Skin of body (tissue), 2 donors: Measurements from ENCODE around the gene SMCHD1. TPM values are rescaled to one million over a fixed set of nuclear protein-coding genes. Genes with fewer than 3 reads are reported as not detected.
"Not testable (repeated sequence)": the region's sequence is repeated elsewhere in the genome, so short reads cannot be mapped to it uniquely, and the experiment has no call there.

Source experiments
- DNase-seq: peaks from one replicate; lab custom pipeline; 2025; lab: John Stamatoyannopoulos, UW
- total RNA-seq: library from RNA; depleted of rRNA; stranded (reverse); fragments of >200 nt; gene quantifications from one replicate; pipeline ENCODE4 v1.2.3, GENCODE V29; 2014

SMCHD1 gene
- total RNA-seq, 1 donor from 2014 or later = 156 TPM

DNA sequence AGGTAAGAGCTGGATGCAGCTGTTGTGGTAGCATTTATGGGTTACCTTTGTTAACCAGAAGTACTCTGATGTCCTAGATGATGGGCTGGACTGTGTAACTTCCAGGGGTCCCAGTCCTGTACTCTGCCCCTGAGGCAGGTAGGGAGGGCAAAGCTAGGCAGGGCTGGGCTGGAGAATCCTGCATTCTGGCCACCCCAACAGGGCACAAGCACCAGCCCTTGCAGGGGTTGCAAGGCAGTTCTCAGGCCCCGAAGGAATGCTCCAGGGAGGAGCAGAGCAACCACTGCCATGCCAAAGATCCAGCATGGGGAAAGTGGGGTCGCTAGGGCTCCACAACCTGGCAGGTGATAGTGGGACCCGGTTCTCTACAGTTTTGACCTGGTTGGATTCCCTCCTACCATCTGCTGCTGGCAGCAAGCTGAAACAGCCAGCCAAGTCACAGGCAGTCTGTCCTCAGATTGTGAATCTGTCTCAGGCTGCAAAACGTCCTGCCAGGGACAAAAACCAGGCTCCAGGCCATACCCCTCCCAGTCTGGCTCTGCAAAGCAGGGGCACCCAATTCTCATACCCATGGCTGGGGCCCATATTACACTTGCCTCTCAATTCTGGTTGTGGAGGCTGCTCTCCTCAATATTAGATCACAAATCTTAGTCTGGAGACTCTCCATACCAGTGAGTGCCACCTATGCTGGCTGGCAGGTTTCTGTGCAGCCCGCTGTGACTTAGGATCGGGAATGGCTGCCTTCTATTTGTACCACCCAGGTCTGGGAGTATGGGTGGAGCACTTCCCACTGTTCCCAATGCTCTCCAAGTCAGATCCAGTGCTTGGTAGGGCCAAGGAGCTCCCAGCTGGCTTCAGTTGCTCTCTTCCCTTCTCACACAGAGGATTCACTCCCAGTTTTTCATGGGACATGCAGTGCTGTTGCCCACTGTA is 61.1 kb downstream of the SMCHD1 start:
- DNase-seq = no peak

DNA sequence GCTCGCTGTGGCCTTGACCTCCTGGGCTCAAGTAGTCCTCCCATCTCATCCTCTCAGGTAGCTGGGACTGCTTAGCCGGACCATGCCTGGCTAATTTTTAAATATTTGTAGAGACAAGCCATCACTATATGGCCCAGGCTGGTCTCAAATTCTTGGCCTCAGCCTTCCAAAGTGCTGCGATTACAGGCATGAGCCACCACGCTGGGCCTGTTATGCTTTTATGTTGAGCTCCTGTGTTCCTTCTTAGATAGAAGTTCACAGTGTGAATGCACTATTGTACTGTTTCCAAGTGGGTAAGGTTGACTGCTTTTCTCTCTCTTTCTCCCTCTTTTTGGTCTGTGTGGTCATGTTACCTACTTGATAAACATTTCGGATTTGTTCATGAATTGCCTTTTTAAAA is 61.9 kb downstream of the SMCHD1 start:
- no peak for DNase-seq

DNA sequence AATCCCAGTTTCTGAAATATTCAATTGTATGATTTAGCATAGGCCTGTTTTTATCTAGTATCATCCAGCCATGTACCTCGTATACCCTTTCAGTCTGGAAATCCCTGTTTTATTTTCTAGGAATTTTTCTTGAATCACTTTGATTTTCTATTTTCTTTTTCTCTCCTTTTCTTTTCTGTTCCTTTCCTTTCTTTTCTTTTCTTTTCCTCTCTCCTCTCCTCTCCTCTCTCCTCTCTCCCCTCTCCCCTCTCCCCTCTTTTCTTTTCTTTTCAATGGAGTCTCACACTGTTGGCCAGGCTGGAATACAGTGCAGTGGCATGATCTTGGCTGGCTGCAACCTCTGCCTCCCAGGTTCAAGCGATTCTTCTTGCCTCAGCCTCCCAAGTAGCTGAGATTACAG is 63.5 kb downstream of the SMCHD1 start:
- DNase-seq = no peak

DNA sequence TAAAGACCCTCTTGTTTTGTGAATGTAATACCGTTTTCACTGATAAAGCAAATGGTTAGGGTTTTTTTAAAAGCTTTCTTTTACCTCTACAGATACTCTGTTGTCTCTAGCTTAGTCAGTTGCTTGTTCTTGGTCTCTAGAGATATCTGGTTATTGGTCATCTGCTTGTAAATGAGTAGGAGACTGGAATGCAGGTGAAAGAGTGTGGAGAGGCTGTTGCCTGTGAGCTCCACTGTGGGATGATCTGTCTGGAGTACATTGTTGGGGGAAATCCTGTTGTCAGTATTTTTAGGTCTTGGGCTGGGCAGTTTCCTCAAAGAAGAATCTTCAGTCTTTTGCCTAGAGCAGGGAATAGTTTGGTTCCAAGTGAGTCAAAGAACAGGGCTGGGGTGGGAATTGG is 67.7 kb downstream of the SMCHD1 start:
- no peak for DNase-seq

DNA sequence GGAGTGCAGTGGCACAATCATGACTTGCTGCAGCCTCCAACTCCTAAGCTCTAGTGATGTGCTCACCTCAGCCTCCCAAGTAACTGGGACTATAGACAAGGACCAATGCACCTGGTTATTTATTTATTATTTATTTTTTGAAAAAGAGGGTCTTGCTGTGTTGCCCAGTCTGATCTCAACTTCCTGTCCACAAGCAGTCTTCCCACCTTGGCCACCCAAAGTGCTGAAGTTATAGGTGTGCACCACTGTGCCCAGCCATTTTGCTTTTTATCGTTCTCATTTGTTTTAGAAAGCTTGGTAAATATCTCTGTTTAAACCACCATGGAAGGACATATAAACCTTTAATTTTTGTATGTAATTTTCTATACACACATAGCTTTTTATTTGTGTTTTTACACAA is 74.2 kb downstream of the SMCHD1 start:
- no peak for DNase-seq

DNA sequence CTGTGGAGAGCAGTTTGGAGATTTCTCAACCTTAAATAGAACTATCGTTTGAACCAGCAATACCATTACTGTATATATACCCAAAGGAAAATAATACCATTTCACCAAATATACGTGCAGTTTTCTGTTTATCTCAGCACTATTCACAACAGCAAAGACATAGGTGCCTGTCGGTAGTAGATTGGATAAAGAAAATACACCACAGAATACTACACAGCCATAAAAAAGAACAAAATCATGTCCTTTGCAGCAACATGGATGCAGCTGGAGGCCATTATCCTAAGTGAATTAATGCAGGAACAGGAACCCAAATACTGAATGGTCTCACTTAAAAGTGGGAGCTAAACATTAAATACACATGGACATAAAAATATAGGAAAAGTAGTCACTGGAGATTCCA is 81.3 kb downstream of the SMCHD1 start:
- no peak for DNase-seq

DNA sequence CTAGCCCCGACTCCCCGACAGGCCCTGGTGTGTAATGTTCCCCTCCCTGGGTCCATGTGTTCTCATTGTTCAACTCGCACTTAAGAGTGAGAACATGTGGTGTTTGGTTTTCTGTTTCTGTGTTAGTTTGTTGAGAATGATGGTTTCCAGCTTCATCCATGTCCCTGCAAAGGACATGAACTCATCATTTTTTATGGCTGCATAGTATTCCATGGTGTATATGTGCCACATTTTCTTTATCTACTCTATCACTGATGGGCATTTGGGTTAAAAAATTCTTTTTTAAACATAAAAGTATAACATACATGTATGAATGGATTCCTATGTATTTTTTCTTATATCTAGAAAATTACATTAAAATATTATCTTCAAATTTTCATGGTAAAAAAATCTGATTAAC is 84.6 kb downstream of the SMCHD1 start:
- DNase-seq = not testable (repeated sequence)

DNA sequence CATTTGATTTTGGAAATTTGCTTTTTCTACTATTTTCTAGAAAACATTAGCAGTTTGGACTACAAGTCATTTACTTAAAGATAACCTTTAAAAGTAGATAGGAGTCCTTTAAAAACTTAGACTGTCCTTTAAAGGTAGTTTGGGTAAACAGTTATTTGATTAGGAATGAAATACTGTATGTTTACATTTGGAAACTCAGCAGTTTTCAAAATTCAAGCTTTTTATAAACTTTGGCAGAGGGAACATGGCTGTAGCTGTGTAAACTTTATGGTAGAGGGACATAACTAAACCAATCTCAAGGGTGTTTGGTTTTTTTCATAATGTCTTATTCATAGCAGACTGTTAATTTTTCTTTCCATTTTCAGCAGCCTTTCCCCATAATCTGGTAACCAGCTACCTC is 90.7 kb downstream of the SMCHD1 start:
- no peak for DNase-seq

DNA sequence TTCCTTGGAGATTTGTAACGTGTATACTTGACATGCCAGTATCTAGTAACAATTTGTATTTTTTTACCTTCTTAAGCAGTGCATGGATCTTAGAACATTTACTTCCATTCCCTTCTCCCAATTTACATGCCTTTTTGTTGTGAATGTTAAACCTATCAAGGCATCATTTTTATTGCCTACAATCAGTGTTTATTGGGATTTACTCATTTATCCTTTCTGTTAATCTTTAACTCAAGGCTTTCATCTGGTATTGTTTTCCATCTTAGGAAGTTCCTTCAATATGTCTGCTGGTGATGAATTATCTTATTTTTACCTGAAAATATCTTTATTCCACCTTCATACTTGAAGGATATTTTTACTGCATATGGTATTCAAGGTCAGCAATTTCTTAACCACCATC is 102.8 kb downstream of the SMCHD1 start:
- DNase-seq = no peak

DNA sequence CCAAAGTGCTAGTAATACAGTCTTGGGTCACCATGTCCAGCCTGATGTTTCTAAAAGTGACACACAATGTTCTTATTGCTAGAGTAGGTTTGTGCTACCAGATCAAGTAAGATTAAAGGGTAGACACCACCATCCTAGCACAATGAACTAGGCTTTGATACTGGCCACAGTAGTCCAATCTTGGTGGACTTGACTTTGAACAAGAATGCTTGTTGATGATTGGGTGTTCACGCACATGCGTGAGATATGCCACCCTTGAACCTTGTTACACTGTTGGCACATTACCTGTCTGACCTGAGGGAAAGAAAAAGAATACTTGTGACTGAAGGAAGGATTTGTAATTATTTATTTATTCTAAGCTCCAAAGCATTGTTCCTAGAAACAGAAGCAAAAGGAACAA is 119.1 kb downstream of the SMCHD1 start:
- no peak for DNase-seq

DNA sequence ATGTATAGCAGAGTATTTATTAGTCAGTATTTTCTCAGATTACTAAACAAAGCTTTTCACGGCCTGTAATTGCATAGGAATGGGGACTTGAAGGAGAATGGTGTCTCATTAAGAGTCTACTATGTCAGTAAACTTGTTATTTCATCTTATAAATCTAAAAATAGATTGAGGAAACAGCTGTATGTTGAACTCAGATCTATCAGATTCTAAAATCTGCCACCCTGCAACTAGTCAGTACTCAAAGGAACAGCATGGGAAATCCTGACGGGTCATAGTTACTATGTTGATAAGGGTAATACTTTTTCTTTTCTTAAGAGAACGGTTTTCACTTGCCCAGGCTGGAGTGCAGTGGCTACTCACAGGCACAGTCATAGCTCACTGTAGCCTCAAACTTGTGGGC is 121.1 kb downstream of the SMCHD1 start:
- DNase-seq = no peak

DNA sequence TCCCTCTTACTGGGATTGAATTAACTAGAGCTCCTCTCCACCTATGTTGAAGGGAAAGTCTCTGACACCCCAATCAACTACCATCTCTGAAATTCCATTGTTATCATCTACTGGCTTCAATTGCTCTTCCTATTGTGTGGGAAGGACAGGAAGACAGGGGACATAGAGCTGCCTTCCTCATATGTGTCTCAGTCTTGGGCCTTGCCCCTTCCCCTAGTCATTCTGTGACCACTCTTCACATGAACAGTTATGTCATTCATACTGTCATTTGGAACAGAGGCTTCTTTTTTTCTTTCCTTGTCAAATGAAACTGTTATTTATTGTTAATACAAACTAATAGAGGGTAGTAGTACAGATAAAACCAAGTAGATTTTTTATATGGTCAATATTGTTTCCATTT is 121.7 kb downstream of the SMCHD1 start:
- DNase-seq = no peak

DNA sequence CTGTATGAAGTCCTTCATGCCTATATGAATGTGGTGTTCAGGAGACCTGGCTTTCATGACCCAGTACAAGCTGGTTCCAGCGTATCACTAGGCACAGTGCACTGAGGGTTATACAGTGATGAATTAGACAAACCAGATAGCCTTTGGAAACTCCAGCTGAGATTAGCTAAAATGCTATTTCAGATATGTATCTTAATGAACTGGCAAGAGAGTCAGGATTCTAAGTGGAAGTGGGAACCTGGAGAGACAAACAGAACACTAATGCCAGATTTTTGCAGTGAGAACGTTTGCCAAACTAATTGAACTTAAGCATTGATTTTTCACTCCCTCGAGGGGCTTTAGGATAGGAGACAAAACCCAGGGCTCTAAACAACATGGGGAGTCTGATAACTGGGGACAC is 125.2 kb downstream of the SMCHD1 start:
- no peak for DNase-seq

DNA sequence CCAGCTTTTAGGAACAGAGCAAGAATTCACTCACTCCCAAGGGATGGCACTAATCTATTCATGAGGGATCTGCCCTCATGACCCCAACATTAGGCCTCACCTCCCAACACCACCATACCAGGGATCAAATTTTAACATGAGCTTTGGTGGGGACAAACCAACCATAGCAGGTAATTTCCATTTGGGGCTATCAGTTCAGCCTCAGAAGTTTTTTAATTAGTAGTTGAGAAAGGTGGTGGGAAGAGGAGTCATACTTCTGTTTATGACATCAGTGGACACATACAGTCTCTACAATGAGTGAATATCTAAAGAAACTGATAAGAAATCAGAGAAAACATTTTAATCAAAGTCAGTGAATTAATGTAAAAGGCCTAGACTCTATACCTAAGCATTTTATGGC is 131.7 kb downstream of the SMCHD1 start:
- no peak for DNase-seq

DNA sequence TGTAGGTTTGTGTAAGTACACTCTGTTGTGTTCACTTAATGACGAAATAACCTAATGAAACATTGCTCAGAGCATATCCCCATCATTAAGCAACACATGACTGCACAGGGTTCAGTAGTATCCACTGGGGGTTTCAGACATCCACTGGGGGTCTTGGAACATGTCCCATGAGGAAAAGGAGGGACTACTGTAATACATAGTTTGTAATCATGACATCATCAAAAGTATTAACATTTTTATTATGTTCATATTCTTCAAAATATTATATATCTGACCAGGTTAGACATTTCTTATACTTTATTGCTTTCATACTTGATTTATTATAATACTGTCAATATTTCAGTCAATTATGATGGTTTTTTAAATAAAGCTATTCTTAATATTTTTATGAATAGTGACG is 136.9 kb downstream of the SMCHD1 start:
- DNase-seq = no peak

DNA sequence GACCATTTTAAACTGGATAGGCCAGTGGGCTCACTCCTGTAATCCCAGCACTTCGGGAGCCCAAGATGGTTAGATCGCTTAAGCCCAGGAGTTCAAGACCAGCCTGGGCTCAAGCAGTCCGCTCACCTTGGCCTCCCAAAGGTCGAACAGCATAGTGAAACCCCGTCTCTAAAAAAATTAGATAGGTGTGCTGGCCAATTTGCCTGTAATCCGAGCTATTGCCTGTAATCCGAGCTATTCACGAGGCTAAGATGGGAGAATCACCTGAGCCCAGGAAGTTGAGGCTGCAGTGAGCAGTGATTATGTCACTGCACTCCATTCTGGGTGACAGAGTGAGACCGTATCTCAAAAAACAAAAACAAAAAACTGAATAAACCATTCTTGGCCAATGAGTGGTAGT is 138.6 kb downstream of the SMCHD1 start:
- no peak for DNase-seq

DNA sequence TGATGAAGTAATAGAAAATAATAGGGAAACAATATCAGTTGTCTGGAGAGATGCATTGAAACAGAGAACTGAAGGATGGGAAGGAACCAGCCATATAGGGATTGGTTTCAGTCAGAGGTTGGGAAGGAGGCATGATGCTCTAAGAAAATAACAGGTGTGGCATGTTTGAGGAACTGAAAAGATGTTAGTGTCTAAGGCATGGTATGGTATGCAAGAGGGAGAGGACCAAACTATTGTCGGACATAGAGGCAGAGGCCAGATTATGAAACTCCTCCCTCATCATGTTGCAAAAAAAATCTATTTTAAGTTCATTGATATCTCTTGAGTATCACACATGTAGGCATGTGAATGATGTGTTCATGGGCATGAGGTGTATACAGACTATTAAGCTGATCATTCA is 142.4 kb downstream of the SMCHD1 start:
- DNase-seq = no peak

DNA sequence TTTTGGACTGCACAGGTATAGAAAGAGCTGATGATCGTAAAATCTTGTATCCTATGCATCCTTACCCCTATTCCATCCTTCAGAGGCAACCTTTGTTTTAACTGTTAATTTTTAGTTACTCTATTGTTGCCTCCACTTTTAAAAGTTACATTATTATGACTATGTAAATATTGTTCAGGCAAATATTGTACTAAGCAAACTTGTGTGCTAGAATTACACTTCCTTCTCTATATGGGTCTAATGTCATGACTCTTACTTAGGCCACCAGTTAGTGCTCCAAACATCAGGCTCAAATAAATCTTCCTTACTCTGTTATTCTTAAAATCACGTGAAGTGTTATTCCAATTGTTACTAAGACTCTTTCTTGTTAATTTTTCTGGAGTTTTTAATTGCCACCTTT is 143.8 kb downstream of the SMCHD1 start:
- no peak for DNase-seq

DNA sequence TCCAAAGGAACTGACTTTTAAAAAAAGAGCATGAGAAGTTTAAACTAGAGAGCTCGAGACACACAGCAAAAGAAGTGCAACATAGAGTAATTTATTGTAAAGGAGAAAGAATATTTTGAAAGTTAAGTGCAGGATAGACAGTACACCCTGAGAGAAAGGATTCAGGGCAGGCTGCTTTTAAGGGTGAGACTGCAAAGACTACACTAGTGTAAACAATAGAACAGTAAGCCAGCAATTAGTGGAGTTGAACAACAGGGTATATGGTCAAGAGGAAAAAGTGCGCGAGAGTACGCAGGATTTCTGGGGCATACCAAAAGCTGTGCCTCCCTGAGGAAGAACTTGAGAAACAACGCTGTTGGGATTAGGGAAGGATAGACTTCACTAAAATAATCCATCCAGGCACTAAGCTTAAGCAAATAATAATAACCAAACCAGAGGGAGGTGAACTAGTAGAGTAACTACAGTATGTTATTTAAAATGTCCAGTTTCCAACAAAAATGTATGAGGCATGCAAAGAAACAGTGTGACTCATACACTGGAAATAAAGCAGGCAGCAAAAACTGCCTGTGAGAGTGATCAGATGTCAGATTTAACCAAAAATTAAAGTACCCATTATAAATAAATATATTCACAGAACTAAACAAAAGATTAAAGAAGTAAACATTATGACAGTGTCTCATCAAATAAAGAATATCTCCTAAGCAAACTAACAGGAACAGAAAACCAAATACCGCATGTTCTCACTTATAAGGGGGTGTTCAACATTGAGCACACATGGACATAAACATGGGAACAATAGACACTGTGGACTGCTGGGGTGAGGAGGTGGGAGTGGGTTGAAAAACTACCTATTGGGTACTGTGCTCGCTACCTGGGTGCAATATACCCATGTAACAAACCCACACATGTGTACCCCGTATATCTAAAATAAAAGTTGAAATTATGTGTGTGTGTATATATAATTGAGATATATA is 150.7 kb downstream of the SMCHD1 start:
- DNase-seq = no peak

DNA sequence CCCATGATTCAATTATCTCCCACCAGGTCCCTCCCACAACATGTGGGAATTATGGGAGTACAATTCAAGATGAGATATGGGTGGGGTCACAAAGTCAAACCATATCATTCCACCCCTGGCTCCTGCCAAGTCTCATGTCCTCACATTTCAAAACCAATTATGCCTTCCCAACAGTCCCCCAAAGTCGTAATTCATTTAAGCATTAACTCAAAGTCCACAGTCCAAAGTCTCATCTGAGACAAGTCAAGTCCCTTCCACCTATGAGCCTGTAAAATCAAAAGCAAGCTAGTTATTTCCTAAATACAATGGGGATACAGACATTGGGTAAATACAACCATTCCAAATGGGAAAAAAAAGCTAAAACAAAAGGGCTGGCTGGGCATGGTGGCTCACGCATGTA is 153.1 kb downstream of the SMCHD1 start:
- DNase-seq = not testable (repeated sequence)

DNA sequence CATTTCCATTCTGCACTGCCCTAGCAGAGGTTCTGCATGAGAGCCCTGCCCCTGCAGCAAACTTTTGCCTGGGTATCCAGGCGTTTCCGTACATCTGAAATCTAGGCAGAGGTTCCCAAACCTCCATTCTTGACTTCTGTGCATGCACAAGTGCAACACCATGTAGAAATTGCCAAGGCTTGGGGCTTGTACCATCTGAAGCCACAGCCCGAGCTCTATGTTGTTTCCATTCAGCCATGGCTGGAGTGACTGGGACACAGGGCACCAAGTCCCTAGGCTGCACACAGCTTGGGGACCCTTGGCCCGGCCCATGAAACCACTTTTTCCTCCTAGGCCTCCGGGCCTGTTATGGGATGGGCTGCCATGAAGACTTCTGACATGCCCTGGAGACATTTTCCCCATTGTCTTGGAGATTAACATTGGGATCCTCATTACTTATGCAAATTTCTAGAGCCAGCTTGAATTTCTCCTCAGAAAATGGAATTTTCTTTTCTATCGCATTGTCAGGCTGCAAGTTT is 154.2 kb downstream of the SMCHD1 start:
- DNase-seq = not testable (repeated sequence)

DNA sequence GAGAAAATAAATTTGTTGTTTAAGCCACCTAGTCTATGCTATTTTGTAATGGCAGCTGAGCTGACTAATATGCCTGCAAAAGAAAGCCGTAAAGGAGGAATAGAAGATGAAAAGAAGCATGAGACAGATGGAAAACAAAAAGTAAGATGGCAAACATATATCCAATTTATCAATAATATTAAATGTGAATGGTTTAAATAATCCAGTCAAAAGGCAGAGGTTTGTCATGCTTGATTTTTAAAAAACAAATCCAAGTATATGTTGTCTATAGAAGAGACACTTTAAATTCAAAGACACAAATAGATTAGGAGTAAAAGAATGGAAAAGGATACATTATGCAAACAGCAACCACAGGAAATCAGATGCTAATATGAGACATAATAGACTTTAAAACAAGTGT is 155.9 kb downstream of the SMCHD1 start:
- no peak for DNase-seq
